ENCODE results near the gene NR3C1.

NR3C1 gene

GRCh38 chr5:143231973-143232812, 171.3 kb downstream of the NR3C1 start:
- no peak for DNase-seq (ENCODE audit: low spot score)

GRCh38 chr5:143231416-143231815, 172.1 kb downstream of the NR3C1 start:
- no peak for DNase-seq (ENCODE audit: low spot score)

DNA sequence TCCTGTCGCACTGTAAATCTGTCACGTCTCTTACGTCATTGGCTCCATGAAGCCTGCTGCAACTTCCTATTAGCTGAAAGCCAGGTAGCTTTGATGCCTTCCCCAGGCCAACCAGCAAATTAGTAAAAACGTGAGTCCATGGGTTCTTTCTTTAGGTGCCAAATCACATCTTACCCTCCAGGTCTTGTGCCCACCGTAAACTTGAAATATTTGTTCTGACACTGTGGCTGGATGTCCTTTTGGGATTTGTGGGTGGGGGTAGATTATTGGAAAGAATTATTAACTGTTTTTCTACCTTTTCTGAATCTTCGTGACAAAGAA, 172.8 kb downstream of the NR3C1 start:
- no peak for DNase-seq (ENCODE audit: low spot score)

- peak; percentile 47 for DNase-seq (ENCODE audit: low spot score)
Measured at GRCh38 chr5:143229896-143230675, 173.4 kb downstream of the NR3C1 start.

DNA sequence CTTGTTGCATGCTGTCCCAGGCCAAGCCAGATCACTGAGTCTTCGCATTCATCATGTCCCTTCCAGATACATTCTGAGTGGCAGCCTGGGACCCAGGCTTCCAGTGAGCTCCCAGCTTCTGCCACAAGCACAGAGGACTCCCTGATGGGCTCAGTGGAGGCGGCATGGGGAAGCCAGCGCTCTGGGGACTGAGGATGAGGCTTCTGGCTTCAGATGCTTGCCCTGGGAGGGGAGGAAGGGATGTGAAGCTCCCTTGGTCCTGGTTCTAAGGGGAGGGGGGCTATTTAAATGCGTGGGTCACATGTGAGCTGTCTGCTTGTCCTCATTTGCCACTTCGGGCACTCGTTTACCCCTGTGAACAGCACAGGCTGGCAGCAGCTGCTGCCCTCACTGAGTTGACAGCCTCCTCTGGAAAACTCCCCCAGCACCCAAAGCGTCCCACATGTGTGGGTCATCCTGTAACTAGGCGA, 174.0 kb downstream of the NR3C1 start:
- DNase-seq (ENCODE audit: low spot score): no peak

- DNase-seq (ENCODE audit: low spot score): no peak
Measured at GRCh38 chr5:143228597-143229293, 174.7 kb downstream of the NR3C1 start.
